ENCODE results near the gene CILP2. TPM values are rescaled to one million over a fixed set of nuclear protein-coding genes. Genes with fewer than 3 reads are reported as not detected.

Gene CILP2
- polyA plus RNA-seq, 1 experiment: 0.20 TPM

DNA sequence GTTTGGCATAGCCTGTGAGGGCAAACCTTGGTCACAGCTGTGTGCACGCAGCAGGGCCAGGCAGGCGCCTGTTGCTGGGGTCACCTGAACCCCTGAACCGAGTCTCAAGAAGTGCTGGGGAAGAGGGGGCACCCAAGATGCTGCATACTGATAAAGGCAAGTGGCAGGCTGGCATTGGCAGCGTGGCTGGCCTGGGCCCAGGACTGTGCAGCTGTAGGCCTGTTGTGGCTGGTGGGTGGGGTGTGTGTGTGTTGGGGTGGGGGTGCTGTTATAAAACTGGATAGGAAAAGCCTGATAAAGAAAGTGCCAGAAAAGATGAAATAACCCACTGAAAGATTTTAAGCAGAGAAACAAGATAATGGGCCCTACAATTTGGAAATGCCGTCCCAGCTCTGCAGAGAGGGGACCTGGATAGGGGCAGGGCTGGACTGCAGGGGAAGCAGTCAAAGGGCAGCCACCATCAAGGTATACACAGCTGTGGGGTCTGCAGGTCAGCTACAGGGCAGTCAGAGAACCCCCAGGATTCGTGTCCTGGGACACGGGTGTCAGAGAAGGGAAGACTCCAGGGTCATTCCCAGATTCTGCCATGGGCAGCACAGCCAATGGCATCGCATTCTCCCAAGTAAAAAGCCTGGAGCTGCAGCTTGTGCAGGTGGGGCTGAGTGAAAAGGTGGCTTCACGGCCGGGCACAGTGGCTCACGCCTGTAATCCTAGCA is 33.2 kb downstream of the CILP2 start:
- no peak for DNase-seq (ENCODE audit: low read depth, low spot score)
- H3K4me3 ChIP-seq (ENCODE audit: low read depth, low read length): no peak overlapping the region
- H3K9me3 ChIP-seq (ENCODE audit: control insufficient read depth, insufficient read depth, low read length): peaks cover 4% of the 10 kb centered on the region
- no peaks in the 10 kb centered on the region for H3K27me3 ChIP-seq (ENCODE audit: control insufficient read depth, insufficient read depth, low read length)
- no peak overlapping the region for H3K27ac ChIP-seq (ENCODE audit: low read depth, low read length)
- no peak for TF ChIP-seq CTCF (IDR thresholded peaks at IDR 0.05; ENCODE audit: low read depth, low read length)
- ChIA-PET CTCF (interaction anchor here (6.7 kb wide), 1 partner anchor 17 kb away, joined by 46 read pairs; no protein-coding TSS in a partner anchor), POLR2A (no interaction called here)

GRCh38 chr19:19575411-19575810 is 37.3 kb downstream of the CILP2 start:
- Histone ChIP-seq H3K4me3 (ENCODE audit: low read depth, low read length) (no peak overlapping the region), H3K9me3 (ENCODE audit: control insufficient read depth, insufficient read depth, low read length) (no peaks in the 10 kb centered on the region), H3K27ac (ENCODE audit: low read depth, low read length) (no peak overlapping the region), H3K27me3 (ENCODE audit: control insufficient read depth, insufficient read depth, low read length) (no peaks in the 10 kb centered on the region)
- CTCF ChIA-PET: no interaction called here
- POLR2A ChIA-PET: no interaction called here
- no peak for DNase-seq (ENCODE audit: low read depth, low spot score)
- TF ChIP-seq CTCF (IDR thresholded peaks at IDR 0.05; ENCODE audit: low read depth, low read length): no peak

DNA sequence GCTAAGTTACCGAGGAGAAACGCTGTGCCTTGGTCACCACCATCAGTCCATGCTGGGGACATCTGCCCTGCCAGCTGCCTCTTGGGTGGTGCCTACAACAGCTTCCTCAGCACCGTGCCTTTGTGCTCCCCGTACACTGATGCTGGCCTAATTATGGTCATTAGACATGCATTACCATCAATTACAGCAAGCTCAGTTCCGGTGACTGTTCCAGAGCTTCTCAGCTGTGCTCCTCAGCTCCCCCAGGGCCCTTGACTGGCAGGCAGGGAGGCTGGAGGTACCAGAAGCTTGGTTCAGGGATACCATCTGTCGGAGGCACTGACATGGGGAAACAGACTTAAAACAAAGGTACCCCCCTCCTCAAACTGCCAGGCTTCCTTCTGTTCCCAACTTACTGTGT is 40.2 kb downstream of the CILP2 start:
- H3K27ac ChIP-seq (ENCODE audit: low read depth, low read length): no peak overlapping the region
- H3K27me3 ChIP-seq (ENCODE audit: control insufficient read depth, insufficient read depth, low read length): no peaks in the 10 kb centered on the region
- no peak overlapping the region for H3K4me3 ChIP-seq (ENCODE audit: low read depth, low read length)
- ChIA-PET CTCF (interaction anchor here (1.0 to 1.4 kb wide), 2 partner anchors 24 to 66 kb away, joined by 4 to 7 read pairs; no protein-coding TSS in a partner anchor), POLR2A (interaction anchor here (0.7 kb wide), 1 partner anchor 27 kb away, joined by 5 read pairs; no protein-coding TSS in a partner anchor)
- no peak for DNase-seq (ENCODE audit: low read depth, low spot score)
- H3K9me3 ChIP-seq (ENCODE audit: control insufficient read depth, insufficient read depth, low read length): no peaks in the 10 kb centered on the region
- no peak for TF ChIP-seq CTCF (IDR thresholded peaks at IDR 0.05; ENCODE audit: low read depth, low read length)

- ChIA-PET CTCF (no interaction called here), POLR2A (no interaction called here)
- DNase-seq (ENCODE audit: low read depth, low spot score): no peak
- Histone ChIP-seq H3K9me3 (ENCODE audit: control insufficient read depth, insufficient read depth, low read length) (no peaks in the 10 kb centered on the region), H3K27ac (ENCODE audit: low read depth, low read length) (no peak overlapping the region), H3K4me3 (ENCODE audit: low read depth, low read length) (no peak overlapping the region), H3K27me3 (ENCODE audit: control insufficient read depth, insufficient read depth, low read length) (no peaks in the 10 kb centered on the region)
- TF ChIP-seq CTCF (IDR thresholded peaks at IDR 0.05; ENCODE audit: low read depth, low read length): no peak
Observed at GRCh38 chr19:19579533-19580361, 41.7 kb downstream of the CILP2 start.

- no peak for DNase-seq (ENCODE audit: low read depth, low spot score)
- no peak overlapping the region for H3K27ac ChIP-seq (ENCODE audit: low read depth, low read length)
- H3K9me3 ChIP-seq (ENCODE audit: control insufficient read depth, insufficient read depth, low read length): no peaks in the 10 kb centered on the region
- no peak overlapping the region for H3K4me3 ChIP-seq (ENCODE audit: low read depth, low read length)
- H3K27me3 ChIP-seq (ENCODE audit: control insufficient read depth, insufficient read depth, low read length): no peaks in the 10 kb centered on the region
- CTCF ChIA-PET: no interaction called here
- no peak for TF ChIP-seq CTCF (IDR thresholded peaks at IDR 0.05; ENCODE audit: low read depth, low read length)
- POLR2A ChIA-PET: no interaction called here
Observed at GRCh38 chr19:19580418-19580817, 42.4 kb downstream of the CILP2 start.
